ENCODE data around the gene NOMO2.
"Not testable (repeated sequence)": the region's sequence is repeated elsewhere in the genome, so short reads cannot be mapped to it uniquely, and the experiment has no call there.

DNA sequence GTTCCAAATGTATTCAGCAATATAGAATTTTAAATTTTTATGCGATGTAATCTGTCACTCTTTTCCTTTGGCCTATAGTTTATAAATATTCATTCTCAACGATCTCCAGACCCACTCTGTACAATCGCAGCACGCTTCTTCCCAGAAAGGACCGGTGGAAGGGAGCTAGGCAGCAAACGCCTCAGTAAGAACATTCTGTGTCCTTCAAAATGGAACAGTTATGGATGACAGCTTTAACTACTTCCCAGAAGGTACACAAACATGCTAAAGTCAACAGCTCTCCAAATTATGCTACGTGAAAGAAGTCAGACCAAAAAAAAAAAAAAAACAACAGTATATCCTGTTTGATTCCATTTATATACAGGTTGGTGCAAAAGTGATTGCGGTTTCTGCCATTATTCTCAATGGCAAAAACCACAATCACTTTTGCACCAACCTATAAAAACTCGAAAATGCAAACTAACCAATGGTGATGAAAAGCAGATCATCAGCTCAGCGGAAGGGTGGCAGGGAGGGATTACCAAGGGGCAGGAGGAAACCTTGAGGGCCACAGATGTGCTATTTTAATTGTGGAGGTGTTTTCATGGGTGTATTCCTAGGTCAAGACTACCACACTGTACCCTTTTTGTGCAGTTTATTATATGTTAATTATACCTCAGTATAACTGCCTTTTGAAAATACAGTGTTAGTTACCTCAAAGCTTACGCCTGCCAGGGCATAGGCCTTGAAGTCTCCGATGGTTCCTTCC, 43.2 kb downstream of the NOMO2 start:
- TF ChIP-seq, protein P1, sequence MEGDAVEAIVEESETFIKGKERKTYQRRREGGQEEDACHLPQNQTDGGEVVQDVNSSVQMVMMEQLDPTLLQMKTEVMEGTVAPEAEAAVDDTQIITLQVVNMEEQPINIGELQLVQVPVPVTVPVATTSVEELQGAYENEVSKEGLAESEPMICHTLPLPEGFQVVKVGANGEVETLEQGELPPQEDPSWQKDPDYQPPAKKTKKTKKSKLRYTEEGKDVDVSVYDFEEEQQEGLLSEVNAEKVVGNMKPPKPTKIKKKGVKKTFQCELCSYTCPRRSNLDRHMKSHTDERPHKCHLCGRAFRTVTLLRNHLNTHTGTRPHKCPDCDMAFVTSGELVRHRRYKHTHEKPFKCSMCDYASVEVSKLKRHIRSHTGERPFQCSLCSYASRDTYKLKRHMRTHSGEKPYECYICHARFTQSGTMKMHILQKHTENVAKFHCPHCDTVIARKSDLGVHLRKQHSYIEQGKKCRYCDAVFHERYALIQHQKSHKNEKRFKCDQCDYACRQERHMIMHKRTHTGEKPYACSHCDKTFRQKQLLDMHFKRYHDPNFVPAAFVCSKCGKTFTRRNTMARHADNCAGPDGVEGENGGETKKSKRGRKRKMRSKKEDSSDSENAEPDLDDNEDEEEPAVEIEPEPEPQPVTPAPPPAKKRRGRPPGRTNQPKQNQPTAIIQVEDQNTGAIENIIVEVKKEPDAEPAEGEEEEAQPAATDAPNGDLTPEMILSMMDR (IDR thresholded peaks at IDR 0.05 in 2 of 3, conservative IDR thresholded peaks at IDR 0.05 in 1 of 3; ENCODE audit: borderline replicate concordance in 1 of 3, insufficient read depth in 1 of 3, low read depth in 2 of 3, low read length in 2 of 3): not testable (repeated sequence)
- not testable (repeated sequence) for TF ChIP-seq SIN3A (IDR thresholded peaks at IDR 0.05; ENCODE audit: low read depth); ZNF274 (IDR thresholded peaks at IDR 0.05; ENCODE audit: low read depth, low read length); TCF7L2 (IDR thresholded peaks at IDR 0.05; ENCODE audit: borderline replicate concordance, extremely low read depth, insufficient read depth, insufficient read length); EGR1 (IDR thresholded peaks at IDR 0.05; ENCODE audit: low read depth); FOSL1 (IDR thresholded peaks at IDR 0.05; ENCODE audit: low read depth)

Measured in HCT116 (cell line).